Measurements from ENCODE around the gene TSR1. TPM values are rescaled to one million over a fixed set of nuclear protein-coding genes. Genes with fewer than 3 reads are reported as not detected.

TSR1 gene
- total and polyA plus RNA-seq, 9 of the 15 experiments (the other 6 are each of a cell fraction or from before 2014, with no cell fraction given): 16.4 to 87.5 (median 55.2) TPM

DNA sequence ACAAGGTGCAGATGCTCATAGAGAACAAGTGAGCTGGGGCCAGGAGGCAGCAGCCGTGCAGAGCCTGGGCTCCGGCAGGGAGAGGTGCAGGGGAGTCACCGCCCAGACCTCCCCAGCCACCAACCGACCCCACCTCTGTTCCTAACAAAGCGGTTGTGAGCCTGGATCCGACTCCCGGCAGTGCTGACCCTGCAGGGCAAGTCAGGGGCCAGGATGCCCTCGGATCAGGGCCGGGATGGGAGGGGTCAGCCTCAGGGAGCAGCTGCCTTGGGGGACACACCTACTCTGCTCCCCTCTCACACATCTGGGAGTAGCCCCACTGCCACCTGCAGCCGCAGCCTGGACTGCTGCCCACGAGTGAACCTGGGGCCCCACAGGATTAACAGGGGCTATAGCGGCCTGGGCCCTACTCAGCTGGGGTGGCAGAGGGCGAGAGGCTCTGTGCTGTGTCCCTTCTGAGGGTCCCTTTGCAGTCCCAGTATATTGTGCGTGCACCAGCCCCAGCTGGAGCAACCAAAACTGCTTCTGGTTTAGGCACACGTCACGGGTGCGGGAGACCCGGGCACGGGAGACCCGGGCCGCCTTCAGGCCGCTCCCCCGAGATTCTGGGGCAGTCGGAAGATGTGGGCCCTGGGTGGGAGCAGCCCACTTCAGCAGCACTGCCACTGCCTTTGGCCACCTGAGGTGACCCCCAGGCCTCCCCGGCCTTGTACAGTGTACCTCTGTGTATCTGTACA, 43.4 kb upstream of the TSR1 start:
- no peaks in the 10 kb centered on the region for H3K79me2 ChIP-seq (ENCODE audit: control insufficient read depth, insufficient read depth, low read length)
- 83% methylated on average over 10 of the region's 25 CpGs for WGBS (ENCODE audit: insufficient coverage, low coverage, missing lambda C conversion rate)
- no peaks in the 10 kb centered on the region for H3K36me3 ChIP-seq (ENCODE audit: control insufficient read depth, insufficient read depth, low read length)
- no peak overlapping the region for H3K4me2 ChIP-seq (ENCODE audit: insufficient read depth, low read length)
- TF ChIP-seq ELF4 (CRISPR knock-in tag; IDR thresholded peaks at IDR 0.05) (no peak), HMG20A (CRISPR knock-in tag; conservative IDR thresholded peaks at IDR 0.05) (no peak), PHF21A (IDR thresholded peaks at IDR 0.05; ENCODE audit: borderline replicate concordance, low read depth) (no peak)
- TF ChIP-seq, protein P1, sequence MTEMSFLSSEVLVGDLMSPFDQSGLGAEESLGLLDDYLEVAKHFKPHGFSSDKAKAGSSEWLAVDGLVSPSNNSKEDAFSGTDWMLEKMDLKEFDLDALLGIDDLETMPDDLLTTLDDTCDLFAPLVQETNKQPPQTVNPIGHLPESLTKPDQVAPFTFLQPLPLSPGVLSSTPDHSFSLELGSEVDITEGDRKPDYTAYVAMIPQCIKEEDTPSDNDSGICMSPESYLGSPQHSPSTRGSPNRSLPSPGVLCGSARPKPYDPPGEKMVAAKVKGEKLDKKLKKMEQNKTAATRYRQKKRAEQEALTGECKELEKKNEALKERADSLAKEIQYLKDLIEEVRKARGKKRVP (CRISPR knock-in tag; IDR thresholded peaks at IDR 0.05): no peak
- TF ChIP-seq, protein P2, sequence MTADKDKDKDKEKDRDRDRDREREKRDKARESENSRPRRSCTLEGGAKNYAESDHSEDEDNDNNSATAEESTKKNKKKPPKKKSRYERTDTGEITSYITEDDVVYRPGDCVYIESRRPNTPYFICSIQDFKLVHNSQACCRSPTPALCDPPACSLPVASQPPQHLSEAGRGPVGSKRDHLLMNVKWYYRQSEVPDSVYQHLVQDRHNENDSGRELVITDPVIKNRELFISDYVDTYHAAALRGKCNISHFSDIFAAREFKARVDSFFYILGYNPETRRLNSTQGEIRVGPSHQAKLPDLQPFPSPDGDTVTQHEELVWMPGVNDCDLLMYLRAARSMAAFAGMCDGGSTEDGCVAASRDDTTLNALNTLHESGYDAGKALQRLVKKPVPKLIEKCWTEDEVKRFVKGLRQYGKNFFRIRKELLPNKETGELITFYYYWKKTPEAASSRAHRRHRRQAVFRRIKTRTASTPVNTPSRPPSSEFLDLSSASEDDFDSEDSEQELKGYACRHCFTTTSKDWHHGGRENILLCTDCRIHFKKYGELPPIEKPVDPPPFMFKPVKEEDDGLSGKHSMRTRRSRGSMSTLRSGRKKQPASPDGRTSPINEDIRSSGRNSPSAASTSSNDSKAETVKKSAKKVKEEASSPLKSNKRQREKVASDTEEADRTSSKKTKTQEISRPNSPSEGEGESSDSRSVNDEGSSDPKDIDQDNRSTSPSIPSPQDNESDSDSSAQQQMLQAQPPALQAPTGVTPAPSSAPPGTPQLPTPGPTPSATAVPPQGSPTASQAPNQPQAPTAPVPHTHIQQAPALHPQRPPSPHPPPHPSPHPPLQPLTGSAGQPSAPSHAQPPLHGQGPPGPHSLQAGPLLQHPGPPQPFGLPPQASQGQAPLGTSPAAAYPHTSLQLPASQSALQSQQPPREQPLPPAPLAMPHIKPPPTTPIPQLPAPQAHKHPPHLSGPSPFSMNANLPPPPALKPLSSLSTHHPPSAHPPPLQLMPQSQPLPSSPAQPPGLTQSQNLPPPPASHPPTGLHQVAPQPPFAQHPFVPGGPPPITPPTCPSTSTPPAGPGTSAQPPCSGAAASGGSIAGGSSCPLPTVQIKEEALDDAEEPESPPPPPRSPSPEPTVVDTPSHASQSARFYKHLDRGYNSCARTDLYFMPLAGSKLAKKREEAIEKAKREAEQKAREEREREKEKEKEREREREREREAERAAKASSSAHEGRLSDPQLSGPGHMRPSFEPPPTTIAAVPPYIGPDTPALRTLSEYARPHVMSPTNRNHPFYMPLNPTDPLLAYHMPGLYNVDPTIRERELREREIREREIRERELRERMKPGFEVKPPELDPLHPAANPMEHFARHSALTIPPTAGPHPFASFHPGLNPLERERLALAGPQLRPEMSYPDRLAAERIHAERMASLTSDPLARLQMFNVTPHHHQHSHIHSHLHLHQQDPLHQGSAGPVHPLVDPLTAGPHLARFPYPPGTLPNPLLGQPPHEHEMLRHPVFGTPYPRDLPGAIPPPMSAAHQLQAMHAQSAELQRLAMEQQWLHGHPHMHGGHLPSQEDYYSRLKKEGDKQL (CRISPR knock-in tag; IDR thresholded peaks at IDR 0.05; ENCODE audit: borderline replicate concordance): no peak
- TF ChIP-seq, protein P3, sequence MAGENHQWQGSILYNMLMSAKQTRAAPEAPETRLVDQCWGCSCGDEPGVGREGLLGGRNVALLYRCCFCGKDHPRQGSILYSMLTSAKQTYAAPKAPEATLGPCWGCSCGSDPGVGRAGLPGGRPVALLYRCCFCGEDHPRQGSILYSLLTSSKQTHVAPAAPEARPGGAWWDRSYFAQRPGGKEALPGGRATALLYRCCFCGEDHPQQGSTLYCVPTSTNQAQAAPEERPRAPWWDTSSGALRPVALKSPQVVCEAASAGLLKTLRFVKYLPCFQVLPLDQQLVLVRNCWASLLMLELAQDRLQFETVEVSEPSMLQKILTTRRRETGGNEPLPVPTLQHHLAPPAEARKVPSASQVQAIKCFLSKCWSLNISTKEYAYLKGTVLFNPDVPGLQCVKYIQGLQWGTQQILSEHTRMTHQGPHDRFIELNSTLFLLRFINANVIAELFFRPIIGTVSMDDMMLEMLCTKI (IDR thresholded peaks at IDR 0.05; ENCODE audit: partially characterized antibody): no peak
- H3K4me1 ChIP-seq (replicated peaks in 1 of 2; ENCODE audit: control insufficient read depth in 2 of 2, insufficient read depth in 2 of 2, low read length in 2 of 2): peaks cover 14 to 33% of the 10 kb centered on the region in 2 experiments
- ATAC-seq: no peak
- H3K27ac ChIP-seq (ENCODE audit: extremely low read depth, low read depth, low read length): no peak overlapping the region
- H3K4me3 ChIP-seq: no peak overlapping the region
- no peak overlapping the region for H2AFZ ChIP-seq (ENCODE audit: low read depth, low read length)
- H3K9me1 ChIP-seq (ENCODE audit: control insufficient read depth, insufficient read depth, low read length): no peaks in the 10 kb centered on the region
- ChIA-PET POLR2A (interaction anchor here (1.2 kb wide), 1 partner anchor 14 kb away, joined by 4 read pairs; no protein-coding TSS in a partner anchor), CTCF (ENCODE audit: low intra/inter-chr PET ratio) (interaction anchor here (5.3 kb wide), 1 partner anchor 35 kb away, joined by 78 read pairs; no protein-coding TSS in a partner anchor)
- H3K27me3 ChIP-seq (ENCODE audit: control insufficient read depth in 2 of 2, insufficient read depth in 2 of 2, low read length in 2 of 2): no peaks in the 10 kb centered on the region
- DNase-seq (ENCODE audit: extremely low read depth in 1 of 4, low spot score in 3 of 4): no peak
- in situ Hi-C loops (cut with MboI): loop anchor here (5.0 kb wide), 1 partner anchor 33 kb away; no protein-coding TSS in a partner anchor
- no peaks in the 10 kb centered on the region for H4K20me1 ChIP-seq (replicated peaks; ENCODE audit: control insufficient read depth, insufficient read depth, low read length)
- no peak overlapping the region for H3K9ac ChIP-seq (ENCODE audit: insufficient read depth in 1 of 2, low read depth in 2 of 2, low read length in 2 of 2)
- no peaks in the 10 kb centered on the region for H3K9me3 ChIP-seq (replicated peaks; ENCODE audit: control insufficient read depth, insufficient read depth, low read depth, low read length)
- FAIRE-seq: no peak
- intact Hi-C loops (cut with micrococcal nuclease): no loop called here
- BruUV-seq (replicated peaks): no TSS peak
